SU-DHL-6 (cell line): ENCODE measurements around the gene RIMS4.

ENCODE experiments used
- H2AFZ ChIP-seq: fragments of 200-600 bp; sonication (generic); 2 replicates; pipeline ENCODE4 v1.6.1; 2014; ENCODE audit warnings: low read depth, mild to moderate bottlenecking, moderate library complexity, mixed read lengths, antibody characterized with exemption, low read length; ENCODE audit not compliant: severe bottlenecking
- H3F3A ChIP-seq: fragments of 200-600 bp; shearing (Covaris generic); 2 replicates; pipeline ENCODE4 v1.6.0; 2016; ENCODE audit warnings: antibody characterized with exemption, mild to moderate bottlenecking; ENCODE audit not compliant: insufficient read depth
- H3K27ac ChIP-seq: fragments of 200-600 bp; sonication (generic); 2 replicates; pipeline ENCODE4 v1.5.1; 2016; ENCODE audit warnings: low read depth, mild to moderate bottlenecking, low read length, moderate library complexity, mixed read lengths
- H3K27me3 ChIP-seq: fragments of 200-600 bp; sonication (generic), shearing (Covaris generic); 2 replicates; pipeline ENCODE4 v1.6.0; 2014; ENCODE audit warnings: mild to moderate bottlenecking, low read length
- H3K36me3 ChIP-seq: fragments of 200-600 bp; sonication (generic); 2 replicates; pipeline ENCODE4 v1.6.1; 2014; ENCODE audit warnings: mild to moderate bottlenecking, low read length, mixed read lengths
- H3K4me2 ChIP-seq: fragments of 300-600, 200-600 bp; shearing (Covaris generic), sonication (generic); 2 replicates; pipeline ENCODE4 v1.6.0; 2014; ENCODE audit warnings: low read length, low read depth, mild to moderate bottlenecking; ENCODE audit not compliant: poor library complexity, severe bottlenecking
- H3K4me3 ChIP-seq: fragments of 200-600 bp; sonication (generic); 2 replicates; pipeline ENCODE4 v1.5.1; 2014; ENCODE audit warnings: antibody characterized with exemption, low read length, mild to moderate bottlenecking, mixed read lengths; ENCODE audit not compliant: insufficient read depth, poor library complexity, severe bottlenecking
- H3K79me2 ChIP-seq: fragments of 200-600 bp; sonication (generic); 2 replicates; pipeline ENCODE4 v1.6.1; 2014; ENCODE audit warnings: mild to moderate bottlenecking, low read length, moderate library complexity; ENCODE audit not compliant: insufficient read depth
- H3K9ac ChIP-seq: fragments of 200-600 bp; sonication (generic); 2 replicates; pipeline ENCODE4 v1.7.0; 2014; ENCODE audit warnings: mild to moderate bottlenecking, low read length
- H3K9me2 ChIP-seq: fragments of 200-600 bp; sonication (generic); replicated peaks from 2 replicates; pipeline ENCODE4 v1.6.1; 2014; ENCODE audit warnings: low read length; ENCODE audit not compliant: insufficient read depth
- H3K9me3 ChIP-seq: fragments of 200-600 bp; sonication (generic); 2 replicates; pipeline ENCODE4 v1.6.1; 2014; ENCODE audit warnings: low read length, mixed read lengths; ENCODE audit not compliant: insufficient read depth
- H4K20me1 ChIP-seq: fragments of 200-600 bp; sonication (generic); 2 replicates; pipeline ENCODE4 v1.6.1; 2014; ENCODE audit warnings: low read depth, mild to moderate bottlenecking, antibody characterized with exemption, low read length, moderate library complexity, mixed read lengths
- EZH2phosphoT487 ChIP-seq: fragments of 200-600 bp; sonication (generic), shearing (Covaris generic); conservative IDR thresholded peaks from 2 replicates; pipeline ENCODE4 v1.6.1; 2018; ENCODE audit warnings: mild to moderate bottlenecking, antibody characterized with exemption, low read length, moderate library complexity, mixed read lengths
- TF ChIP-seq, protein P1 (sequence below): fragments of 200-600 bp; sonication (generic); IDR thresholded peaks from one replicate; pipeline ENCODE4 v1.5.1; 2017; ENCODE audit warnings: antibody characterized with exemption, mild to moderate bottlenecking, low read length, moderate library complexity; ENCODE audit not compliant: insufficient read depth, poor library complexity, severe bottlenecking

Gene RIMS4

DNA sequence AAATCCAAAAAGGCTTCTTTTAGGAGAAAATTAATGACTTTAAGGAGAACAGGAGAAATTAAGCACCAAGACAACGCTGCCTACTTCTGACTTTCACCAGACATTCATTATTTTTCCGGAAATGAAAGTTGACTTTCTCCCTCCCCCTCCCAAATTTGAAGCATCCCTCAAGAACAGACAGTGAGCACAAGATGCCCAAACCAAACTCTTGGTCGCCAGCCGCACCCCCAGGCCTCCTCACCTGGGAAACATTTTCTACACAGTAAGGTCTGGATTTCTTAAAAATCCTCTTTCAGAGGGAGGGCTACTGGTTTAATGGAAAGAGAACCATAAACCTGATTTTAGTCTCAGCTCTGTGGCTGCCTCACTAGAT, 2.7 kb downstream of the RIMS4 start:
- Histone ChIP-seq H3K27me3 (no peaks in the 10 kb centered on the region), H3K36me3 (no peaks in the 10 kb centered on the region)

DNA sequence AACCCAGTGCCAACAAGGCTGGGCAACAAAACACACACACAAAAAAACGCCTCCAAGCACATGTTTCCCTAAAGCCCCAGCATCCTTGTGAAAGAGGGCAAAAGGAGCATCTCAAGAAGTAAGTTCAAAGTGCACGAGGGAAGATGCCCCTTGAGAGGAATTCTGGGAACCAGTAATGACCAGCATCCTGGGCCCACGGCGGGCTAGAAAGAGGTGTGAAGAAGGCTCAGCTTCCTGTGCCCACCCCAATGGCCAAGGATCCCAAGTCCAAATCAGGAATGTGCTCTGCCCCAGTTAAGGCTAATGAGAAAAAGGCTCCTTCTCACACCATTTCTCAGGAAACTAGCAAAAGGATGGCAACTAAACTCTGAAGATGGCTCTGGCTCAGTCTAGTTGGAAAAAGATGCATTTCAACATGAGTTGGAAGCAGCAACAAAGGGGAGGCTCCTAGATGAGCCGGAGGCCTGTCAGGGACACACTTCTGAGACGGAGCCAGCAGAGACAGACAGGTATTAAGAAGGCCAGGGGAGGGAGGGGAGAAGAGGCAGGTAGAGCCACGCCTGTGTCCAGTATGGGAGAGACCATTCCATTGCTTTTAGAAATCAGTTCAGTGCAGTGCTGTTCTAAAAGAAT, 3.2 kb downstream of the RIMS4 start:
- Histone ChIP-seq H3K27me3 (no peaks in the 10 kb centered on the region), H3K4me3 (no peak overlapping the region), H2AFZ (no peak overlapping the region), H4K20me1 (no peaks in the 10 kb centered on the region), H3K4me2 (no peak overlapping the region), H3K36me3 (no peaks in the 10 kb centered on the region), H3K9ac (no peak overlapping the region), H3K79me2 (no peaks in the 10 kb centered on the region), H3K9me2 (no peaks in the 10 kb centered on the region), H3K9me3 (no peaks in the 10 kb centered on the region), H3F3A (no peaks in the 10 kb centered on the region), H3K27ac (no peak overlapping the region)
- TF ChIP-seq EZH2phosphoT487: no peak
- TF ChIP-seq, protein P1, sequence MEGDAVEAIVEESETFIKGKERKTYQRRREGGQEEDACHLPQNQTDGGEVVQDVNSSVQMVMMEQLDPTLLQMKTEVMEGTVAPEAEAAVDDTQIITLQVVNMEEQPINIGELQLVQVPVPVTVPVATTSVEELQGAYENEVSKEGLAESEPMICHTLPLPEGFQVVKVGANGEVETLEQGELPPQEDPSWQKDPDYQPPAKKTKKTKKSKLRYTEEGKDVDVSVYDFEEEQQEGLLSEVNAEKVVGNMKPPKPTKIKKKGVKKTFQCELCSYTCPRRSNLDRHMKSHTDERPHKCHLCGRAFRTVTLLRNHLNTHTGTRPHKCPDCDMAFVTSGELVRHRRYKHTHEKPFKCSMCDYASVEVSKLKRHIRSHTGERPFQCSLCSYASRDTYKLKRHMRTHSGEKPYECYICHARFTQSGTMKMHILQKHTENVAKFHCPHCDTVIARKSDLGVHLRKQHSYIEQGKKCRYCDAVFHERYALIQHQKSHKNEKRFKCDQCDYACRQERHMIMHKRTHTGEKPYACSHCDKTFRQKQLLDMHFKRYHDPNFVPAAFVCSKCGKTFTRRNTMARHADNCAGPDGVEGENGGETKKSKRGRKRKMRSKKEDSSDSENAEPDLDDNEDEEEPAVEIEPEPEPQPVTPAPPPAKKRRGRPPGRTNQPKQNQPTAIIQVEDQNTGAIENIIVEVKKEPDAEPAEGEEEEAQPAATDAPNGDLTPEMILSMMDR: no peak

More for the DNA sequence above, 2.7 kb downstream of the RIMS4 start:
- Histone ChIP-seq H3F3A (no peaks in the 10 kb centered on the region), H3K9me3 (no peaks in the 10 kb centered on the region), H3K9me2 (no peaks in the 10 kb centered on the region), H3K4me3 (no peak overlapping the region), H2AFZ (no peak overlapping the region), H3K79me2 (no peaks in the 10 kb centered on the region), H4K20me1 (no peaks in the 10 kb centered on the region), H3K9ac (no peak overlapping the region), H3K27ac (no peak overlapping the region), H3K4me2 (no peak overlapping the region)
- no peak for TF ChIP-seq EZH2phosphoT487
- TF ChIP-seq, protein P1: no peak

DNA sequence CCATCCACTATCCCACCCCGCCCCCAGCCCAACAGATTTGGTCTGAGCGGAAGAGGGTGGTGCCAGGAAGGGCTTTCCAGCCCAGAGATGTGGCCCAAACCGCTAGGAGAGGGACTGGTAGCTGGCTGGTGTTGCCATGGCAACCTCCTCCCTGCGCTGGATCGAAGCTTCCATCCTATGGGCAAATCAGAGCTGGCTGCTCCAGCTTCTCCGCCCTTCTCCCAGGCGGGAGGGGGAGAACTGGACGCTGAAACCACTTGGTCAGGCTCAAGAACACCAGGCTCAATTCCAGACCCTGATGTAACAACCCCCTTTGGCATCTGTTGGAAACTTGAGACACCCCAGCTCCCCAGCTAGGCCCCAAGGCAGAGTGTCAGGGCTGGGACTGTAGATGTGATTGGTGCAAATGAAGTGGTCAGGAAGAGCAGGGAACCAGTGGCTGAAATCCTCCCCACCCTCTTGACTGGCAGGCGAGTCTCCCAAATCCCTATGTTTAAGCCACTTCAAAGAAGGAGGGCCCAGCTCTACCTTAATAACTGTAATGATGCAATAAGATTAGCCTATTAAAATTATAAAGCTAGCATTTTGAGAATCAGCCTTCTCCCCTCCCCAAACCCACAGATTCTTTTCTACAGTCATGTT, 4.2 kb downstream of the RIMS4 start:
- Histone ChIP-seq H4K20me1 (no peaks in the 10 kb centered on the region), H3K4me2 (no peak overlapping the region), H3K79me2 (no peaks in the 10 kb centered on the region), H3K9me3 (no peaks in the 10 kb centered on the region), H3K27ac (no peak overlapping the region), H3F3A (no peaks in the 10 kb centered on the region), H3K27me3 (no peaks in the 10 kb centered on the region), H3K4me3 (no peak overlapping the region), H3K36me3 (no peaks in the 10 kb centered on the region), H2AFZ (no peak overlapping the region), H3K9me2 (no peaks in the 10 kb centered on the region), H3K9ac (no peak overlapping the region)
- TF ChIP-seq, protein P1: no peak
- no peak for TF ChIP-seq EZH2phosphoT487
